RWPE2 (cell line): ENCODE results near the gene FNIP1.

ENCODE experiments used
- ATAC-seq: fragments of 200-7000 bp; cut with Tn5 transposase; 3 replicates; pipeline ENCODE4 v1.9.1; 2021; ENCODE audit warnings: low read depth
- DNase-seq: peaks from one replicate; pipeline ENCODE4 v3.0.0-alpha.2; 2020; ENCODE audit warnings: low spot score
- H3K27ac ChIP-seq: fragments of 450-650 bp; 2 replicates; pipeline ENCODE4 v1.5.1; 2017; ENCODE audit warnings: mild to moderate bottlenecking; ENCODE audit not compliant: poor library complexity, severe bottlenecking
- H3K27me3 ChIP-seq: fragments of 250-450 bp; sonication (Bioruptor Pico); 2 replicates; pipeline ENCODE4 v1.5.1; 2021; ENCODE audit warnings: mild to moderate bottlenecking, moderate library complexity; ENCODE audit not compliant: insufficient read depth, poor library complexity, severe bottlenecking
- H3K36me3 ChIP-seq: fragments of 250-450 bp; sonication (Bioruptor Pico); 2 replicates; pipeline ENCODE4 v1.5.1; 2020; ENCODE audit warnings: low read depth, mild to moderate bottlenecking, moderate library complexity
- H3K4me1 ChIP-seq: fragments of 250-450 bp; sonication (Bioruptor Pico); 2 replicates; pipeline ENCODE4 v1.5.1; 2021; ENCODE audit warnings: mild to moderate bottlenecking, moderate library complexity; ENCODE audit not compliant: insufficient read depth, poor library complexity, severe bottlenecking
- H3K4me3 ChIP-seq: fragments of 250-450 bp; sonication (Bioruptor Pico); 2 replicates; pipeline ENCODE4 v1.5.1; 2021; ENCODE audit warnings: mild to moderate bottlenecking, moderate library complexity; ENCODE audit not compliant: severe bottlenecking
- H3K9me3 ChIP-seq: fragments of 250-450 bp; sonication (Bioruptor Pico); 2 replicates; pipeline ENCODE4 v1.5.1; 2021; ENCODE audit warnings: mild to moderate bottlenecking, moderate library complexity; ENCODE audit not compliant: severe bottlenecking
- TF ChIP-seq, protein P1 (sequence below): fragments of 450-650 bp; IDR thresholded peaks from one replicate; pipeline ENCODE4 v1.5.1; 2017; ENCODE audit warnings: mild to moderate bottlenecking, moderate library complexity; ENCODE audit not compliant: poor library complexity, severe bottlenecking

The FNIP1 gene

DNA sequence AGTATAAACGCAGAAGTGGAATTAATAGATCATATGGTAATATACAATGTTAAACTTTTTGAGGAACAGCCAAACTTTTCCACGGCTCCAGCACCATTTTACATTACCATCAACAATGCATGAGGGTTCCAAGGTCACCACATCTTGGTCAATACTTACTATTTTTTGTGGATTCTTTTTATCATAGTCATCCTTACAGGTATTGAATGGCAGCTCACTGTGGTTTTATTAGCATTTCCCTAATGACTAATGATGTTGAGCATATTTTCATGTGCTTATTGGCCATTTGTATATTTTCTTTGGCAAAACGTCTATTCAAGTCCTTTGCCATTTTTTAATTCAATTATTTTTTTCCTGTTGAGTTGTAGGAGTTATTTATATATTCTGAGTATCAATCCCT, 147.7 kb downstream of the FNIP1 start:
- no peak overlapping the region for H3K27ac ChIP-seq
- ATAC-seq (peak; percentile 87), DNase-seq (no peak)
- no peak overlapping the region for H3K4me3 ChIP-seq
- H3K27me3 ChIP-seq: no peaks in the 10 kb centered on the region
- H3K9me3 ChIP-seq: peaks cover 3% of the 10 kb centered on the region
- TF ChIP-seq, protein P1, sequence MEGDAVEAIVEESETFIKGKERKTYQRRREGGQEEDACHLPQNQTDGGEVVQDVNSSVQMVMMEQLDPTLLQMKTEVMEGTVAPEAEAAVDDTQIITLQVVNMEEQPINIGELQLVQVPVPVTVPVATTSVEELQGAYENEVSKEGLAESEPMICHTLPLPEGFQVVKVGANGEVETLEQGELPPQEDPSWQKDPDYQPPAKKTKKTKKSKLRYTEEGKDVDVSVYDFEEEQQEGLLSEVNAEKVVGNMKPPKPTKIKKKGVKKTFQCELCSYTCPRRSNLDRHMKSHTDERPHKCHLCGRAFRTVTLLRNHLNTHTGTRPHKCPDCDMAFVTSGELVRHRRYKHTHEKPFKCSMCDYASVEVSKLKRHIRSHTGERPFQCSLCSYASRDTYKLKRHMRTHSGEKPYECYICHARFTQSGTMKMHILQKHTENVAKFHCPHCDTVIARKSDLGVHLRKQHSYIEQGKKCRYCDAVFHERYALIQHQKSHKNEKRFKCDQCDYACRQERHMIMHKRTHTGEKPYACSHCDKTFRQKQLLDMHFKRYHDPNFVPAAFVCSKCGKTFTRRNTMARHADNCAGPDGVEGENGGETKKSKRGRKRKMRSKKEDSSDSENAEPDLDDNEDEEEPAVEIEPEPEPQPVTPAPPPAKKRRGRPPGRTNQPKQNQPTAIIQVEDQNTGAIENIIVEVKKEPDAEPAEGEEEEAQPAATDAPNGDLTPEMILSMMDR: no peak
- peaks cover 13% of the 10 kb centered on the region for H3K4me1 ChIP-seq
- peaks cover 74% of the 10 kb centered on the region for H3K36me3 ChIP-seq

DNA sequence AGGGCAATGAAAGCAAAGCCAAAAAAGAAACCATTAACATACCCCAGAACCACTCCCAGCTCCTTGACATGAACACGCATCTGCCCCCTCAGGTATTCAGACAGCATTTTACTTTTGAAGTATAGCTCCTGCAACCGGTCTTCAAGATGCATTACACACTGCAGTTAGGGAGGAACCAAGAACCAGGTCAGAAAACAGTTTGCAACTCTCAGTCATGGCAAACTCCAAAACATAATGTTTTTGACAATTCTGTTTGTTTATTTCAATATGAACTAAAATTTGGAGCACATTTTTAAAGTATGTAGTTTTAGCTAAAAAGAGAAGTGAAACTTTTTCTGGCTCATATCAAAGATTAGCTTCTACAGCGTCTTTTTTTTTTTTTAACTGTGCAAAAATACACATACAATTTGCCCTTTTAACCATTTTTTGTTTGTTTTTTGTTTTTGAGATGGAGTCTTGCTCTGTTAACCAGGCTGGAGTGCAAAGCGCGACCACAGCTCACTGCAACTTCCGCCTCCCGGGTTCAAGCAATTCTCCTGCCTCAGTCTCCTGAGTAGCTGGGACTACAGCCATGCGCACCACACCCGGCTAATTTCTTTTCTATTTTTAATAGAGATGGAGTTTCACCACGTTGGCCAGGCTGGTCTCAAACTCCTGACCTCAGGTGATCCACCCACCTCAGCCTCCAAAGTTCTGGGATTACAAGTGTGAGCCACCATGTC, 149.6 kb downstream of the FNIP1 start:
- H3K4me3 ChIP-seq: no peak overlapping the region
- H3K4me1 ChIP-seq: peaks cover 13% of the 10 kb centered on the region
- peaks cover 3% of the 10 kb centered on the region for H3K9me3 ChIP-seq
- ATAC-seq (no peak), DNase-seq (no peak)
- TF ChIP-seq, protein P1: no peak
- no peak overlapping the region for H3K27ac ChIP-seq
- peaks cover 76% of the 10 kb centered on the region for H3K36me3 ChIP-seq
- H3K27me3 ChIP-seq: no peaks in the 10 kb centered on the region

DNA sequence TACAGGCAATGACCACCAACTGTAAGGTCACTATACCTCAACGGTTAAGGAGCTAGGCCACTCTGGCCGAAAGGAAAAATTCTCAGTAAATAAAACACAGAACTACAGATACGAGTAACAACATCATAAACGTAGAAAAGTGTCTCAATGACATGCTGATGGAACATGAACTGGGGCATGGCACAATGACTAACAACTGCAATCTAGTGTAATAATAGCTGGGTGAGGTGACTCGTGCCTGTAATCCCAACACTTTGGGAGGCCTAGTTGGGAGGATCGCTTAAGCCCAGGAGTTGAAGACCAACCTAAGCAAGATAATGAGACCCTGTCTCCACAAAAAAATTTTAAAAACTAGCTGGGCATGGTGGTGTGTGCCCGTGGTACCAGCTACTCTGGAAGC, 152.0 kb downstream of the FNIP1 start:
- DNase-seq: no peak
- H3K4me1 ChIP-seq: peaks cover 12% of the 10 kb centered on the region
- H3K36me3 ChIP-seq: peaks cover 60% of the 10 kb centered on the region
- H3K27ac ChIP-seq: no peak overlapping the region
- ATAC-seq: no peak
- peaks cover 3% of the 10 kb centered on the region for H3K9me3 ChIP-seq
- H3K27me3 ChIP-seq: no peaks in the 10 kb centered on the region
- H3K4me3 ChIP-seq: no peak overlapping the region
- TF ChIP-seq, protein P1: no peak

DNA sequence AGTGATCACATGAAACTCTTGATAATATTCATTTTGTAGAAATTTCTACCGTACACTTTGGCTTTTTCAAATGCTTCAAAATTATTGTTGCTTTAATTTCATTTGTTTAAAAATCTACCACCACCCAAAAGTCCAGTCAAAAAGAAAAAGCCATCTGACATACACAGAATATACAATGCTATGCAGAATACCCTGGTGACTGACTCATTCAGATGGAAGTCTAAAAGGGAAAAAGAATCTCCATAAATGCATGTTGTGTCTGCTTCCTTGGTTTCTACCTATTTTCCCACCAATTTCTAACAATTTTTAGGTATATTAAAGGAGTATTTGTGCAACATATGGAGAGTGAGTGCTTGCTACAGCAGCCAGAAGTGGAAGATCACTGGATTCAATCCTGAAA, 152.4 kb downstream of the FNIP1 start:
- Histone ChIP-seq H3K27ac (no peak overlapping the region), H3K4me1 (peaks cover 8% of the 10 kb centered on the region), H3K27me3 (no peaks in the 10 kb centered on the region), H3K9me3 (peaks cover 3% of the 10 kb centered on the region), H3K36me3 (peaks cover 56% of the 10 kb centered on the region), H3K4me3 (no peak overlapping the region)
- TF ChIP-seq, protein P1: no peak
- ATAC-seq (no peak), DNase-seq (no peak)

DNA sequence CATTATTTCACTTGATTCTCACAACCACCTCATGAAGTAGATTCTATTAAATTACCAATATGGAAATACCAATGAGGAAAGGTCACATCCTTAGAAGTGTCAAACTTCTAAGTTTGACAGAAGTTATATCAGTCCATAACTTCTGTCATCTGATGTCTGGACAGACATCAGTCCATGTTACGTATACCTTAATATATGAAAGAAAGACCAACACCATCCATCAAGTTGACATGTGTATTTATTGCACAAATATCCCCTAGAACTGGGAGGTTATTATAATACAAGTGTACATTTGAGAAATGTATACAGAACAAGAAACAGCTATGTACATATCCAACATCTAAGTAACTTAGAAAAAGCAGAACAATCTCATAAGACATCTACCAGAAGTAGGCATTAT, 155.3 kb downstream of the FNIP1 start:
- TF ChIP-seq, protein P1: no peak
- DNase-seq: no peak
- no peak for ATAC-seq

More for the DNA sequence above, 155.3 kb downstream of the FNIP1 start:
- H3K27ac ChIP-seq: no peak overlapping the region
- peaks cover 4% of the 10 kb centered on the region for H3K4me1 ChIP-seq
- no peak overlapping the region for H3K4me3 ChIP-seq
- H3K36me3 ChIP-seq: peaks cover 38% of the 10 kb centered on the region
- no peaks in the 10 kb centered on the region for H3K9me3 ChIP-seq
- no peaks in the 10 kb centered on the region for H3K27me3 ChIP-seq
